Mesenchymal stem cell (in vitro differentiated cells and primary cell): ENCODE measurements around the gene DGKD.

Experiments
- DNase-seq: peaks from one replicate; pipeline ENCODE4 v3.0.0-alpha.2; 2013
- H2AFZ ChIP-seq: one replicate; pipeline ENCODE4 v1.6.1; 2013; ENCODE audit warnings: low read depth, mild to moderate bottlenecking, control low read depth, inconsistent platforms, low read length, moderate library complexity
- H2AK5ac ChIP-seq: 2 replicates; pipeline ENCODE4 v1.6.1; 2013; ENCODE audit warnings: low read length, moderate library complexity, mild to moderate bottlenecking, inconsistent platforms; ENCODE audit not compliant: severe bottlenecking
- H2BK120ac ChIP-seq: one replicate; pipeline ENCODE4 v1.6.1; 2013; ENCODE audit warnings: low read depth, mild to moderate bottlenecking, inconsistent platforms, low read length, moderate library complexity
- H2BK12ac ChIP-seq, 2 experiments: one replicate each; pipeline ENCODE4 v1.6.1; 2013; ENCODE audit warnings: inconsistent platforms in 2 of 2, low read length in 2 of 2, mild to moderate bottlenecking in 2 of 2, moderate library complexity in 2 of 2, control low read depth in 1 of 2
- H2BK15ac ChIP-seq: one replicate; pipeline ENCODE4 v1.6.1; 2013; ENCODE audit warnings: mild to moderate bottlenecking, low read depth, inconsistent platforms; ENCODE audit not compliant: poor library complexity, severe bottlenecking
- H2BK5ac ChIP-seq: 2 replicates; pipeline ENCODE4 v1.6.1; 2013; ENCODE audit warnings: low read depth, mild to moderate bottlenecking, low read length, control low read depth, inconsistent platforms; ENCODE audit not compliant: poor library complexity, severe bottlenecking
- H3K14ac ChIP-seq, 2 experiments: one replicate each; pipeline ENCODE4 v1.6.1; 2013; ENCODE audit warnings: inconsistent platforms in 2 of 2, low read length in 2 of 2, control low read depth in 1 of 2, mild to moderate bottlenecking in 1 of 2, moderate library complexity in 1 of 2
- H3K18ac ChIP-seq, 2 experiments: one replicate each; pipeline ENCODE4 v1.6.1; 2013; ENCODE audit warnings: inconsistent platforms in 2 of 2, low read length in 2 of 2, control low read depth in 1 of 2, low read depth in 1 of 2, mild to moderate bottlenecking in 1 of 2
- H3K23ac ChIP-seq, 2 experiments: one replicate each; pipeline ENCODE4 v1.6.1; 2013; ENCODE audit warnings: inconsistent platforms in 2 of 2, low read length in 2 of 2, mild to moderate bottlenecking in 2 of 2, moderate library complexity in 2 of 2, control low read depth in 1 of 2
- H3K27ac ChIP-seq: 2 replicates; pipeline ENCODE4 v1.5.1; 2013; ENCODE audit warnings: mild to moderate bottlenecking, moderate library complexity, low read length, control low read depth, inconsistent platforms; ENCODE audit not compliant: poor library complexity, severe bottlenecking
- H3K27me3 ChIP-seq, 2 experiments: 2 replicates each; pipeline versions ENCODE4 v1.6.1 to v1.7.0; 2013; ENCODE audit warnings: low read length in 2 of 2, mild to moderate bottlenecking in 2 of 2, moderate library complexity in 2 of 2, control low read depth in 1 of 2, inconsistent platforms in 1 of 2; ENCODE audit not compliant: control insufficient read depth in 1 of 2, insufficient read depth in 1 of 2
- H3K36me3 ChIP-seq, 2 experiments: 2 replicates each; pipeline versions ENCODE4 v1.6.1 to v1.7.0; 2013; ENCODE audit warnings: low read length in 2 of 2, control low read depth in 1 of 2, inconsistent platforms in 1 of 2, low read depth in 1 of 2, mild to moderate bottlenecking in 1 of 2; ENCODE audit not compliant: insufficient read depth in 2 of 2, control insufficient read depth in 1 of 2
- H3K4ac ChIP-seq, 2 experiments: one replicate each; pipeline ENCODE4 v1.6.1; 2013; ENCODE audit warnings: inconsistent platforms in 2 of 2, low read length in 2 of 2, mild to moderate bottlenecking in 2 of 2, moderate library complexity in 2 of 2, control low read depth in 1 of 2, low read depth in 1 of 2
- H3K4me1 ChIP-seq: 2 replicates; pipeline ENCODE4 v1.6.1; 2013; ENCODE audit warnings: low read depth, low read length, control low read depth; ENCODE audit not compliant: control insufficient read depth, insufficient read depth
- H3K4me2 ChIP-seq: 2 replicates; pipeline ENCODE4 v1.6.1; 2013; ENCODE audit warnings: low read length, mild to moderate bottlenecking, inconsistent platforms; ENCODE audit not compliant: poor library complexity, severe bottlenecking
- H3K4me3 ChIP-seq, 2 experiments: 2 replicates each; pipeline versions ENCODE4 v1.5.1 to v1.7.0; 2013; ENCODE audit warnings: low read length in 2 of 2, mild to moderate bottlenecking in 2 of 2, control low read depth in 1 of 2, low read depth in 1 of 2; ENCODE audit not compliant: insufficient read depth in 1 of 2
- H3K79me1 ChIP-seq: replicated peaks from 2 replicates; pipeline ENCODE4 v1.6.1; 2013; ENCODE audit warnings: mild to moderate bottlenecking, control low read depth, low read length, inconsistent platforms; ENCODE audit not compliant: poor library complexity, severe bottlenecking
- H3K9ac ChIP-seq: 2 replicates; pipeline ENCODE4 v1.7.0; 2013; ENCODE audit warnings: mild to moderate bottlenecking, low read length, moderate library complexity
- H3K9me3 ChIP-seq: 2 replicates; pipeline ENCODE4 v1.7.0; 2013; ENCODE audit warnings: mild to moderate bottlenecking, low read length; ENCODE audit not compliant: control insufficient read depth
- H4K8ac ChIP-seq: one replicate; pipeline ENCODE4 v1.6.1; 2013; ENCODE audit warnings: inconsistent platforms, mild to moderate bottlenecking, low read length, moderate library complexity
- H4K91ac ChIP-seq: one replicate; pipeline ENCODE4 v1.6.1; 2013; ENCODE audit warnings: mild to moderate bottlenecking, low read length, inconsistent platforms
- WGBS: methylation state at CpG from one replicate; pipeline ENCODE4 v1.1.7; 2013; ENCODE audit warnings: mixed read lengths; 5-methylcytosine and 5-hydroxymethylcytosine counted together

Gene DGKD

GRCh38 chr2:233411162-233411561 is 56.9 kb downstream of the DGKD start:
- Histone ChIP-seq H3K36me3 (peaks cover 3 to 6% of the 10 kb centered on the region in 2 experiments), H4K91ac (no peak overlapping the region), H3K4me3 (no peak overlapping the region), H2BK12ac (no peak overlapping the region), H3K27ac (no peak overlapping the region), H3K18ac (no peak overlapping the region), H3K27me3 (no peaks in the 10 kb centered on the region), H3K14ac (no peak overlapping the region), H2AFZ (no peak overlapping the region), H3K4ac (no peak overlapping the region), H3K4me2 (no peak overlapping the region), H3K9ac (no peak overlapping the region), H3K79me1 (peaks cover 13% of the 10 kb centered on the region), H4K8ac (no peak overlapping the region), H2BK5ac (no peak overlapping the region), H2AK5ac (no peak overlapping the region), H2BK15ac (no peak overlapping the region), H3K23ac (no peak overlapping the region), H3K9me3 (peaks cover 10% of the 10 kb centered on the region), H2BK120ac (no peak overlapping the region), H3K4me1 (peaks cover 18% of the 10 kb centered on the region)
- no peak for DNase-seq
- 100% methylated on average over 1 of the region's 1 CpG for WGBS

GRCh38 chr2:233412405-233412804 is 58.1 kb downstream of the DGKD start:
- peaks cover 10% of the 10 kb centered on the region for H3K9me3 ChIP-seq
- WGBS, result 100% methylated on average over 3 of the region's 3 CpGs
- H2AFZ ChIP-seq, result no peak overlapping the region
- no peak overlapping the region for H2BK12ac ChIP-seq
- H3K23ac ChIP-seq, result no peak overlapping the region
- H3K4ac ChIP-seq, result no peak overlapping the region
- no peak overlapping the region for H3K14ac ChIP-seq
- H3K4me3 ChIP-seq, result no peak overlapping the region
- DNase-seq, result no peak
- no peak overlapping the region for H2BK15ac ChIP-seq
- H2AK5ac ChIP-seq, result no peak overlapping the region
- no peak overlapping the region for H4K91ac ChIP-seq
- no peak overlapping the region for H3K18ac ChIP-seq
- H4K8ac ChIP-seq, result no peak overlapping the region
- H3K9ac ChIP-seq, result no peak overlapping the region
- peaks cover 12% of the 10 kb centered on the region for H3K79me1 ChIP-seq
- no peak overlapping the region for H2BK120ac ChIP-seq
- H3K27me3 ChIP-seq, result no peaks in the 10 kb centered on the region
- H3K36me3 ChIP-seq, result peaks cover 0 to 6% of the 10 kb centered on the region in 2 experiments
- no peak overlapping the region for H3K27ac ChIP-seq
- H3K4me2 ChIP-seq, result no peak overlapping the region
- peaks cover 20% of the 10 kb centered on the region for H3K4me1 ChIP-seq
- H2BK5ac ChIP-seq, result no peak overlapping the region

GRCh38 chr2:233413046-233413445 is 58.8 kb downstream of the DGKD start:
- Histone ChIP-seq H3K4me3 (no peak overlapping the region), H3K9ac (no peak overlapping the region), H4K8ac (no peak overlapping the region), H3K4me2 (no peak overlapping the region), H2BK120ac (no peak overlapping the region), H3K27ac (peak overlapping the region; percentile 69), H3K4ac (no peak overlapping the region), H2AK5ac (no peak overlapping the region), H4K91ac (no peak overlapping the region), H3K9me3 (peaks cover 10% of the 10 kb centered on the region), H3K4me1 (peaks cover 20% of the 10 kb centered on the region), H3K36me3 (peaks cover 0 to 6% of the 10 kb centered on the region in 2 experiments), H2BK12ac (no peak overlapping the region), H3K79me1 (peaks cover 15% of the 10 kb centered on the region), H3K27me3 (no peaks in the 10 kb centered on the region), H2AFZ (no peak overlapping the region), H3K14ac (no peak overlapping the region), H3K23ac (no peak overlapping the region), H3K18ac (no peak overlapping the region), H2BK15ac (no peak overlapping the region), H2BK5ac (no peak overlapping the region)
- 49% methylated on average over 3 of the region's 4 CpGs for WGBS
- DNase-seq, result no peak

GRCh38 chr2:233413559-233414272 is 59.4 kb downstream of the DGKD start:
- Histone ChIP-seq H2BK12ac (no peak overlapping the region), H3K27me3 (no peaks in the 10 kb centered on the region), H2AK5ac (peak overlapping the region; percentile 12), H3K23ac (no peak overlapping the region), H2BK15ac (no peak overlapping the region), H3K9me3 (peaks cover 10% of the 10 kb centered on the region), H3K79me1 (peaks cover 16% of the 10 kb centered on the region), H3K4me1 (peaks cover 18% of the 10 kb centered on the region), H4K8ac (no peak overlapping the region), H3K36me3 (peaks cover 0 to 6% of the 10 kb centered on the region in 2 experiments), H2AFZ (no peak overlapping the region), H3K4ac (peak overlapping the region in 1 of 2 experiments; percentile 16), H3K27ac (peak overlapping the region; percentile 69), H3K4me2 (no peak overlapping the region), H4K91ac (no peak overlapping the region), H3K14ac (peak overlapping the region in 1 of 2 experiments; percentile 84), H3K4me3 (no peak overlapping the region), H3K18ac (peak overlapping the region; percentile 56 to 85), H2BK5ac (no peak overlapping the region), H2BK120ac (no peak overlapping the region), H3K9ac (no peak overlapping the region)
- WGBS, result 29% methylated on average over 9 of the region's 9 CpGs
- DNase-seq, result peak; percentile 72
